ENCODE measurements around the gene LRMDA.
A peak's percentile ranks its signal among the peaks of the same experiment; 100 is the strongest.
"Not testable (repeated sequence)": the region's sequence is repeated elsewhere in the genome, so short reads cannot be mapped to it uniquely, and the experiment has no call there.

LRMDA gene

DNA sequence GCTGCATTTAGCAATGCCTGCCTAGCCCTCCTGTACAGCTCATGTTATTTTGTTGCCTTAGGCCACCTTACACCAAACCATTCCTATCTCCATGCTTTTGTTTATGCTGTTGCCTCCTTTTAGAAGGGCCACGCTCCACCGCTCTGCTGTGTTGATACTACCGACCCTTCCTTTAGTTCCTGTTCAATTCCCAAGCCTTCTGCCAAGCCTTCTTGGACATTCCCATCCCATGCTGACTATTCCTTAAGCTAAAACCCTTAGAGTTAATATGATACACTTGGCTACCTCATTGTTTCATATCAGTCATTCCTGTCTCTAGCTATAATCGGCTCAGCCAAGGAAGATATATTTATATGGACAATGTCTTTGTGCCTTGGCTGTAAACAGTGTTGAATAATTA lies 705.5 kb downstream of the LRMDA start:
- TF ChIP-seq, protein P1, sequence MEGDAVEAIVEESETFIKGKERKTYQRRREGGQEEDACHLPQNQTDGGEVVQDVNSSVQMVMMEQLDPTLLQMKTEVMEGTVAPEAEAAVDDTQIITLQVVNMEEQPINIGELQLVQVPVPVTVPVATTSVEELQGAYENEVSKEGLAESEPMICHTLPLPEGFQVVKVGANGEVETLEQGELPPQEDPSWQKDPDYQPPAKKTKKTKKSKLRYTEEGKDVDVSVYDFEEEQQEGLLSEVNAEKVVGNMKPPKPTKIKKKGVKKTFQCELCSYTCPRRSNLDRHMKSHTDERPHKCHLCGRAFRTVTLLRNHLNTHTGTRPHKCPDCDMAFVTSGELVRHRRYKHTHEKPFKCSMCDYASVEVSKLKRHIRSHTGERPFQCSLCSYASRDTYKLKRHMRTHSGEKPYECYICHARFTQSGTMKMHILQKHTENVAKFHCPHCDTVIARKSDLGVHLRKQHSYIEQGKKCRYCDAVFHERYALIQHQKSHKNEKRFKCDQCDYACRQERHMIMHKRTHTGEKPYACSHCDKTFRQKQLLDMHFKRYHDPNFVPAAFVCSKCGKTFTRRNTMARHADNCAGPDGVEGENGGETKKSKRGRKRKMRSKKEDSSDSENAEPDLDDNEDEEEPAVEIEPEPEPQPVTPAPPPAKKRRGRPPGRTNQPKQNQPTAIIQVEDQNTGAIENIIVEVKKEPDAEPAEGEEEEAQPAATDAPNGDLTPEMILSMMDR (conservative IDR thresholded peaks at IDR 0.05; ENCODE audit: low read length): no peak
- DNase-seq (ENCODE audit: low read depth): no peak
- no peak overlapping the region for H3K4me3 ChIP-seq (ENCODE audit: low read length)

DNA sequence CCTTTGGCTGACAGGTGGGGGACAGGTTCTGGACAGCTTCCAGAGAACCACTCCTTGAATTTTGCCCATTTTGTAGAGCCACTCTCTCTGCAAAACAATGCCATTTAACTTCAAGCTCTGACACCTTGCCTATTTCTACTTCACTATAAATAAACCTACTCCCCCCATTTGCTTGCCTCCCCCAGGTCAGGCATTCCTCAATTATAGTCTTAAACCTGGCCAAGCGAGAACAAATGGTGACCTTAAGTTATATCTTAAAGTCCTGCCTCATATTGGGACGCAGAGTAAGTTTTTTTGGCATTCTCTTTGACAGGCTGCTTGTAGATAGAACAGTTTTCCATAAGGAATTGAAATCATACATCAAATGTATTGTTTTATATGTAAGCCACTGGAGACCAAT lies 706.9 kb downstream of the LRMDA start:
- no peak for DNase-seq (ENCODE audit: low read depth)
- TF ChIP-seq, protein P1 (conservative IDR thresholded peaks at IDR 0.05; ENCODE audit: low read length): no peak
- H3K4me3 ChIP-seq (ENCODE audit: low read length): no peak overlapping the region

DNA sequence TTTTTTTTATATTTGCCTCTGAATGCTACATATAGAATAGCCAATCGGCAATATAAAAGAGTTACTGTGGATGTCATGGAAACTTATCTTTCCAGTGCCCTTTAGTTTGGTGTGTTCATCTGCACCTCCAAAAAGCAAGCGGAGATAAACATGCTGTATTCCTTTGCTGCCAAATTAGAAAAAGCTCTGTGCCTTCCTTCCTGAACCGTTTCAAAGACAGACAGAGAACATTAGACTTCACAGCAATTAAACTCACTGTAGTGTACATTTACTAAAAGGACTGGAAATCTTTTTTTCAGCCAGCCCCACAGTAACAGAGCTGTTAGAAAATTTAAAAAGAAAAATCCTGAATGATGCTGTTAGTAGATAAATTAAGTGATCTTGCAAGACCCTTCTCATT lies 707.5 kb downstream of the LRMDA start:
- no peak for DNase-seq (ENCODE audit: low read depth)
- TF ChIP-seq, protein P1 (conservative IDR thresholded peaks at IDR 0.05; ENCODE audit: low read length): no peak
- no peak overlapping the region for H3K4me3 ChIP-seq (ENCODE audit: low read length)

DNA sequence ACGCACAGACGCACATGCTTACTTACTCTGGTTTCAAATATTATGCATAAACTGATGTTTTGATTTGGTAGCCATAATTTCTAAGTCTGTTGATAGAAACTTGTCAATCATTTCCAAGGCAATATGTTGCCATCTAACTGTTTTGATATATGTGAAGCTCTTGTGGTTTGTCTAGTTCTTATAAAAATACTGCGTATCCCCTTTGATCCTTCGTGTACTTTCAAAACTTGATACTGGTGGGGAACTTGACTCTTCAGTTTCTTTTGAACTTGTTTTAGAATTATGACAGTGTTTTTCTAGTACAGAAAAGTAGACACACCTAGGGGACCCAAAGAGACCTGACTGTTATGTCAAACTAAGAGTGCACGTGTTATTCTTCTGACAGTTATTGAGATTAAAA lies 708.0 kb downstream of the LRMDA start:
- TF ChIP-seq, protein P1 (conservative IDR thresholded peaks at IDR 0.05; ENCODE audit: low read length): no peak
- H3K4me3 ChIP-seq (ENCODE audit: low read length): no peak overlapping the region
- DNase-seq (ENCODE audit: low read depth): no peak

DNA sequence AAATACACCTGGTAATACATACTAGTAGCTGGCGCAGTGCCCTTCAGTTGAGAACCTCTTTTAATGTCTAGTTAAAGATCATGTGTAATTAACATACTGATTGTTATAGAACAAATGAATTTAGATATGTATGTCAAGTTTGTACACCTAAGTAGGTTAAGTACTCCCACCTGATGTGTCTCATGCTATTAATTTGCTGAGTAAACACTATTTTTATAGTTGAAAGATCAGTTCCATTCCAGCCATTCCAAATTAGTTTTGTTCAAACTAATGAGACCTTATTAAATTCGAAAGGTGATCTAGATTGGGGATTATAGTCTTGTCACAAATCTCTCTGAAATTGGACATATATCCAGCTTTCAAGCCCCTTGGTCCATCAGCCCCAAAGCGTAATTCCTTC lies 710.0 kb downstream of the LRMDA start:
- no peak for DNase-seq (ENCODE audit: low read depth)
- TF ChIP-seq, protein P1 (conservative IDR thresholded peaks at IDR 0.05; ENCODE audit: low read length): no peak
- no peak overlapping the region for H3K4me3 ChIP-seq (ENCODE audit: low read length)

DNA sequence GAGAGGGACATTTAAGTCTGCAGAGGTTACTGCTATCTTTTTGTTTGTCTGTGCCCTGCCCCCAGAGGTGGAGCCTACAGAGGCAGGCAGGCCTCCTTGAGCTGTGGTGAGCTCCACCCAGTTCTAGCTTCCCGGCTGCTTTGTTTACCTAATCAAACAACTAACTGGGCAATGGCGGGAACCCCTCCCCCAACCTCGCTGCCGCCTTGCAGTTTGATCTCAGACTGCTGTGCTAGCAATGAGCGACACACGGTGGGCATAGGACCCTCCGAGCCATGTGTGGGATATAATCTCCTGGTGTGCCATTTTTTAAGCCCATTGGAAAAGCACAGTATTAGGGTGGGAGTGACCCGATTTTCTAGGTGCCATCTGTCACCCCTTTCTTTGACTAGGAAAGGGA lies 716.8 kb downstream of the LRMDA start:
- not testable (repeated sequence) for H3K4me3 ChIP-seq (ENCODE audit: low read length); DNase-seq (ENCODE audit: low read depth)

DNA sequence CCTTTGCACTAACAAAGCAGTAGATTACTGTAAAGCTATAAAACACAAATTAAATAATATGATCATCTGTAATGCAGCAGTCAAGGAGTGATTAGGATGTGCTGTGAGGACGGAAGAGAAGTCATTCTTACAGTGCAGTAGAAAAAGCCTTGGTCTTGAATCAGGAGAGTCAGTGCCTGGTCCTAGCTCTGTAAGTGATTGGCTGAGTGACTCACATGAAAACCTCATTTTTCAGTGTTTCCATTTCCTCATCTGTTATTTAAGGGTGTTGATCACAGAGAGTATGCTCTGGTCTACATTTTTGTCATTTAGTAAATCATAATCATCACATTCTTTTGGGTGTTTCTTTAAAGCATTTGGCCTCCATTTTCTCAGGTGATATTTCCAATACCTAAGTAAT lies 717.8 kb downstream of the LRMDA start:
- peak; percentile 25 for DNase-seq (ENCODE audit: low read depth)
- no peak overlapping the region for H3K4me3 ChIP-seq (ENCODE audit: low read length)
- TF ChIP-seq, protein P1 (conservative IDR thresholded peaks at IDR 0.05; ENCODE audit: low read length): no peak

DNA sequence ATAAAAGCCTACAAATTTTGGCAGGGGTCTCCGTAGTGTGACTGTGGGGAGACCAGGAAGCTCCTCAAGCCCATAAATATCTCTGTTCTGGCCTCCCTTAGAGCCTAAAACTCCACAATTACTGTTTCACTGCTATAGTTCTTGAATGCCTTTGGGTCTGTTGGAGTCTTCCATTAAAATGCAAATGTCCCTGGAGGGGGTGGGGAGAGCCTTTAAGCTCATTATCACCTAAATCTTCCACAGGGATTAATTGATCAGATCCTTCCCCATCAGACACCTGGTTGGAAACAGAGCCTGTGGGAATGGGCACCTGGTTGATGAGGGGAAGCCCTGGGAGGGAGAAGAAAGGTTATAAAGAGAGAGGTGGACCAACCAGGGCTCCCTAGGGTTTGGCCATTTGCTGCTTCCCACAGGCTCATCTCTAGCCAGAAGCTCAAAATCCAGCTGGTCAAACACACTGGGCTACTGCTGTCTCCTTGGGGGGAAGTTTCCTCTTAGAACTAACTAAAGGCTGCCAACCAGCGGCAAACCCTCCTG lies 718.2 kb downstream of the LRMDA start:
- TF ChIP-seq, protein P1 (conservative IDR thresholded peaks at IDR 0.05; ENCODE audit: low read length): no peak
- no peak overlapping the region for H3K4me3 ChIP-seq (ENCODE audit: low read length)
- DNase-seq (ENCODE audit: low read depth): no peak

All from AG10803 (cell line).